Astrocyte of the hippocampus (primary cell): ENCODE measurements around the gene IL9.

Experiments
- DNase-seq: peaks from one replicate; pipeline ENCODE4 v3.0.0; 2011; ENCODE audit warnings: low read depth, low spot score

Gene IL9

DNA sequence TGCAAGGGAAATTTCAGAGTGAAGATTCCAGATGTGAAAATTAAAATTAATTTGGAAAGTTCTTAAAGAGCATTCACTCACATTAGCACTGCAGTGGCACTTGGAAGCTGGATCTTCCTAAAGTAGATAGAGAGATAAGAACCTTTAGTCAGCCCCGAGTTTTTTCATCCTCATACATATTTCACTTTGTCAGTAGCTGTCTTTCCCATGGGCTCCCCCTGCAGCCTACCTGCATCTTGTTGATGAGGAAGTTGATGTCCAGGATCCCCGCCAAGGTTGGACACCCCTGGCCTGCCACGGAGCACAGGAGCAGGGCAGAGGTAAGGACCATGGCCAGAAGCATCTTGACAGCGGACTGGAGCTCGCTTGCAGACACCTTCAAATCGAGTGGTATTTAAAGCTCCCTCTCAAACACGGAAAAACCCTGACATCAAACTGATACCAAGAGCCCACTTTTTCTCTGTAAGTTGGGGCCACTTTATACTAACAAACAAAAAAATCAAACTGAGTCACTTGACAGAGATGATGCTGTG lies at the start of gene IL9:
Gene IL9 (minus strand): TSS at position 368 of the 533 bp plus-strand sequence. CDS start 25 bp downstream, at position 343.
- DNase-seq, result no peak

DNA sequence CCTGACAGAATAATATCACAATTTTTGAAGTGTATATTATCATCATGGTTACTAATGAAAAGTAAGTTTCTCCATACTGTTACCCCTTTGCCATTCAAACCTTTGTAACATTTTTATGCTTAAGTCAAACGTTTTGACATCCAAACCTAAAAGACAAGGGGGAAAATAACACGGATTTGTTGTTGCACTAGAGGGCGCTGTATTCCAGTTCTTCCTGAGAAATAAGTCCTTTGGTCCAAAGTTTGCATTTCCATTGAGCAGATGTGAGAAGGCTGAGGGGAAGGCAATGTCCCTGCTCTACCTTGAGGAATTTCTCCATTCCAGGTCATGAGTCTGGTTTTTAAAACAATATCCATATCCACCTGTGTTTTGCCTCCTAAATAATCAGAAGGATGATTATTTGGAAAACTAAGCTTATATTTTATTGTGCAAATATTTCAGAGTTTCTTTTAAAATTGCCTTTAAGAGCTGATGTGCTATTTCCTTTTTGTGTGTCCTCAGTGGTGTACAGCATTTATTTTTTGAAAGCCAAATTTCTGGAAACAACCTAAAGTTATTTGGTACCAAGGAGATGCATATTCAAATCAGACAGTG lies 49.4 kb upstream of the IL9 start:
- DNase-seq, result peak; percentile 87

DNA sequence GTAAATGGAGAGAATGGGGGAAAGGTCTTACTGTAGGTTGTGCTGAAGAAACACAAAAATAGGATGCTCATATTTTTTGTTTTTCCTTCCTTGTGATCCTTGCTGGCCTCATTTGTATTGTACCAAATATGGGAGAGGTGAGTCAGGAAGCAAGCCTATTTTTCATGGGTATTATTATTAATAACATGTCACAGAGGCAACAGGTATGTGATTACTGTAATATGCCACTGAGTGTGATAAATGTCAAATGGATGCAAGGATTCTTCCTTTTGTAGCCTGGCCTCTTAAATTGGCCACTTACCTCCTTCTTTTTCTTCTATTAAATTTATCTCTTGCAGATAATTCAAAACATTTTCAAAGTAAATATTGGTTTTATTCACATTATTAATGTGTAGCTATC lies 48.9 kb upstream of the IL9 start:
- no peak for DNase-seq

DNA sequence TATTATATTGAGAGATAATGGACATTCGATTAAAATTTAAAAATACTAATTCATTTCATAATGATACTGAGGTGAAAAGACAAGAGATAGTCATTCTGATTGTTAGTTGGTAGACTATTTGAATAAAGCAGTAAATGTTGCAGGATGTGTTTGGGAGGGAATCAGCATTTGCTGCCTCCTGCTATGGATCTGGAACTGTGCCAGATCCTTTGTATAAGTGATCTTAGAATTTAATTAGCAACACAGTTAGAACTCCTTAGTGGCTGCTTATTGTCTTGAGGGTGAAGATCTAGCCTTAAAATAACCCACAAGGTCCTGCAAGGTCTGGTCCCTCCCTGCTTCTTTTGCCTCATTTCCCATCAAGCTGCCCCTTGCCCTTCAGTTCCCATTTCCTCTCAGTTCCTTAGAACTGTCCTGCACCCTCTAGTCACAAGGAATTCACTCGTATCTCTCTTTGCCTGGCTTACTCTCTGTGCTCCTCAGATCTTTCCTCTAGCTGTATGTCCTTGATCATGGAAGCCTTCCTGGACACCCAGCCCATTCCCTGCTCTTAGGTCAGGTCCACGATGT lies 46.6 kb upstream of the IL9 start:
- no peak for DNase-seq

DNA sequence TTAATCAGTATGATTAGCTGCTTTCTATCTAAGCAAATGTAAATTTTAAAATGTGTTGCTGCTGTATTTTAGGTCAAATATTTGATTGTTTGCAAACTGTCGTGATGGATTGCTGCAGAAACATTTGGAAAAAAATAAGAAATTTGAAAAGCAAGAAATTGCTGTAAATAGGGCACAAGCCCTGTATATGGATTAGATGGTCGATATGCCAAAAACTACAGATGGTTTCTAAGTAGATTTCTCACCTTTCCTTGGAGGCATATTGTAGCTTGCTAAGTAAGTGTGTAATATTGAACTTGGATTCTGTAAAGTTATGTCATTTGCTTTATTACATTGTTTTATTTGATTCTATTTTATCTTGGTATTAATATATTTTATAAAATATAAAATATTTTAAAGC lies 46.1 kb upstream of the IL9 start:
- no peak for DNase-seq

DNA sequence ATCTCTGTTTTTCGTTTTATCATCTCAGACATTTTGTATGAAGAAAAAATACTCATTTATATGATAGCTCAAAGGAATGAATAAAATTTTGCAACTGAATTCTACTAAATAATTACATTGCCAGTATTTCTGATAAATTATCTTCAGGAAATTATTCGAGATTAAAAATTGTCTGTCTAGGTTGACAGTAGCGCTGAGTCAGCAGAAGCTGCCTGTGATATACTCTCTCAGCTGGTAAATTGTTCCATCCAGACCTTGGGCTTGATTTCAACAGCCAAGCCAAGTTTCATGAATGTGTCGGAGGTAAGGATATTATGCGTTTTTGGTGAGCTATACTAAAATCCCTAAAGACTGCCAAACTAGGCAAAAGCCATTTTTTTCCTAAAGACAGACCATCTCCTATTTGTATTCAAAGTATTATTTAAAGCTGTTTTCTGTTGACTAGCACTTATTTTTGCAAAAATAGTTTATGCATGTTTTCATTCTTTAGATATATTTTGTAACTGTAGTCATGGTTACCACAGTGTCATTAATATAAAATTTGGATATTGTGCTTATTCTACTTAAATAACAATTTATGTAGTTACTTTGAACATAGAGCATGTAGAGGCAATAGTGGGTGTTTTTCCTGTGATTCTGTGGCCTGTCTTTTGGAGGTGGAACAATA lies 41.7 kb upstream of the IL9 start:
- no peak for DNase-seq

DNA sequence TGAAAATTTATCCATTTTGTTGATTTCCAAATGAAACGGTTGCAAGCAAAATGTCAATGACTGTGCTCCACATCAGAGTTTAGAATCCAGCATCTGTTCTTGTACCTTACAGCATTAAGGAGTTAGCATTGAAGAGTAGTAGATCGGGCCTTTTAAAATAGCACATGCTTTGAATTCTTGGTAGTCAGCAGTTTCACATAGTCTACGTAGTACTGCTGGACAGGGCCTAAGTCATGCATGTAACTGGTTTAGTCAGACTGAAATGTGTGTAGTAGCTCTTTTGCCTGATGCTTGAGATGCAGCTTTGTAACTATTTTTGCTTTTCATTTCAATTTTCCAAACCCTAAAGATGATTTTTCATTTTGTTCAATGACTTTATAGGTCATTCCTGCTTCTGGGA lies 39.3 kb upstream of the IL9 start:
- DNase-seq, result peak; percentile 57

DNA sequence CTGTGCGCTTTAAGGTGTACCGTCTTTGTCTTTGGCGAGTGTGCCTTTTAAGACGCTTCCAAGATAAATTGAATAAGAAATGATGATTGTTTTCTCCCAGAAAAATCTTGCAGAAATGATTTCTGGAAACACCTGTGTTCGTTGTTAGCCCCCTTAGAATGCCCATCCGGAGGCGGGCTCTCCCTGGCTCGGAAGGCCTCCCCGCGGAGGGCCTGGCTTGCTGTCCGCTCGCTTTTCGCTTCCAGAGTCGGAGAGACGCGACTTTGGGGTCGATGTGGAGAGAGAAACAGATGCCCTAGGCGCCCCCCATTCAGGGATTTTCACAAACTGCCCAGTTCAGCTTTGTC lies 35.3 kb upstream of the IL9 start:
- no peak for DNase-seq

DNA sequence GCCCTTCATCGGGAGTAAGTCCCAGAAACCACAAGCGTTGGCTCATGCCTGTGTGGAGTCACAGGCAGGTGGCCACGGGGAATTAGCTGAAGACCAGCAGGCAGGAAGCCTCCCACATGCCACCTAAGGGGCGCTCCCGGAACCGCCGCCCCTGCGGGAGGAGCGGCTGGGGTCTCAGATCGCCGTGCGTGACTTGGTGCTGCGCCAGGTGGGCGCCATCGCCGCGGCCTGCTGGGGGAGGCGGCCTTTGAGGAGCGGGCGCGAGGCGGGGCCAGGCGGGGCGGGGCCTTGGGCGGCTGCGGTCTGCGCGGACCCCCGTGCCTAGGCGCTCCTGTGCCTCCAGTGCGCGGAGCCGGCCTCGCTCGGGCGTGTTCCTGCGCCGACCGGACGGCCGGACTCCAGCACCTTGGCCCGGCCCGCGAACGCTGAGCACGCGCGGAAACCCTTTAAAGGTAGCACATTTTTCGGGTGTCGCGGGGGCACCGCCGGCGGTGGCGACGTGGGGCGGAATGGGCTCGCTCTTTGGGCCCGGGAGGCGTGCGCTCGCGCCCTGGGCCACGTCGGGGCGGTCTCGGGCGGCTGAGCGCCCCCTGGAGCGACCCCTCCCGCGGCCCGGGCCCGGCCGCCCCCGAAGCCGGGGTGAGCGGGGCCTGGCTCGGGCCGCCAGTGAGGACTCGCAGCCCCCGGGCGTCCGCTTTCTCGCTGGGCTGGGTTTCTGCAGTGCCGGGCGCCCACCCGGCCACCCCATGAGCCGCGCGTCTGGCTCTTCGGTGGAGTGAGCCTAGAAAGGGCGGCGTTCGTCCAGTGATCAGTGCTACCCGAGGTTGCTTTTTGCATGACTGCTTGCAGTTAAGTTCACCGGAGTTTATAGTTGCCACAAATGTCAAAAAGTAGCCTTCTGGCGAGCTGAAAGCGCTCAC lies 34.6 kb upstream of the IL9 start:
- DNase-seq, result peak; percentile 34

DNA sequence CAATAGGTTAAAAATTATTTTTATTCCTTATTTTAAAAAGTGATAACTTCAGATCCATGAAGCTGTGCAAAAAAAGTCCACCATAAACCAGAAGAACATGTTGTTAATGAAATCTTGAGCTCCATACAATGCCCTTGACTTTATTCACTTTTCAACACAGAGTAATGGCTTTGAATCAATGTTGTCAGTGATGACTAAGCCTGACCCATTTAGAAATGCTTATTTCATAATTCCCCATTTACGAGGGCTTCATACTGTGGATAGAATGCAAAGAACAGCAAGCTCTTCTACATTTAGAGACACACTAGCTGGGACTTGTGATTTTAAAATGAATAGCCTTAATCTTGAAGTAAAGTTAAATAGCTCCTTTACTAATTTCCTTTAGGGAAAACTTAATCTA lies 25.7 kb upstream of the IL9 start:
- DNase-seq, result no peak

DNA sequence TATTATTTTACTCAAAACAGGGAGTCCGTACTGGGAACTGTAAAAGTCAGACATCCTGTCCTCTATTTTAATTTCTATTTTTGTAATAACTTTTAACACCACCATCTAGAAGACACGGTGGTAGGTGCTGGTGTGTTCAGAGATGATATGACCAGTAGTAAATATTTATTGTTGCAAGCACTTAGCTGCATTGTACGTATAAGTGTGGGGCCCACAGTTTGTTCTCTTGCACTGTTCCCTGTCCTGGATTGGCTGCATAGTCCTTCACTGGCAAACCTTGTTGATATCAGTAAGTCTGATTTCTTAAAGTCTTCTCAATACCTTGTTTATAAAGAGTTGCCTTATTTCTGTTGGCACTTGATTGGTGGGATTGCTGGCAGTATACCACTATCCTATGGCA lies 24.6 kb upstream of the IL9 start:
- no peak for DNase-seq

DNA sequence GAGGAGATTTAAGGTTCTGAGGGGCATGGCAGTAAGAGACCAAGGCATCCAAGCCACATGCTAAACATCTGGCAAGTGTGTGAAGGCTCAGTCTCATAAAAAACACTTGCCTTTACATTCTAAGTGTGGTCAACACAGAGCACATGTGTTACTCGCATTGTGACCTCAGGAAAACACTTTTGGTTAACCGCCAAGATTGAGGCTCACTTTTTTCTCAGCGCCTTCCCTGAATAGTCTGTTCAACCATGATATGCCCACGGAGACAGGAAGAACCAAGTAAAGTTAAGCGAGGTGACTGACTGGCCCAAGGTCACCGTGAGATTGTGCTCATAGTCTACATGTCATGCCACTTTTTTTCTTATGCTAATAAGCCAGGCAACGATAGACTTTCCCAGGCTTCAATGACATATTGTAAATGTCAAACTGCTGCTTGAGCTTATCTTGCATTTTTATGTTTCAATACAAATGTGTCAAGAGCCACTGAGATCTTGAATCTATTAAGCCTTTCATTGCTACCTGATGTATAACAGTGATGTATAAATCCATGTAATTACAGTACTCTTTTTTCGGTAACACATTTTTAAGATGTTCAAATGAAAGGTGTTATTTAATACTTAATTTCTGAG lies 21.1 kb upstream of the IL9 start:
- DNase-seq, result no peak

DNA sequence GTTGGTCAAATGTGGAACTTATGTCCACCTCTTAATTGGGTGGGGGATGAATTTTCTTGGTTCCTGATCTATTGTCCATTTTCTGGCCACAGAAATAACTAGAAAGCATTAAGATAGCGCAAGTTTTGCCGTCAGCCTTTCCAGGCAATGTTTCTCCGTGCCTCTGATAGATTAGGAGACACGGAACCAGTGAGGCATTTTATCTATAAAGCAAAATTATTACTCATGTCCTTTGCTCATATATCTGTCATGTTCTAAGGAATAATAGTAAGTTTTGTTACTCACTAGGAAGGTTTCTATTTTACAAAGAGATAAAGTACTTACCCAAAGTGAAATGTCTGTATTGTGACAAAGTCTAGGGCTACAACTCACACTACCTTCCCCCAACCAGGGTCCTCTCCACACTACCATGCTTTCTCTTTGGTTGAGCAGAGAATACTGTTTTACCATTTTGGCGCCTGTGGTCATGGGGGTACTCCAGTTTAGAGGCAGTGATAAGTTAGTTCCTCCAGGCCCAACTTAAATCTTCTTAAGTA lies 19.9 kb upstream of the IL9 start:
- no peak for DNase-seq

DNA sequence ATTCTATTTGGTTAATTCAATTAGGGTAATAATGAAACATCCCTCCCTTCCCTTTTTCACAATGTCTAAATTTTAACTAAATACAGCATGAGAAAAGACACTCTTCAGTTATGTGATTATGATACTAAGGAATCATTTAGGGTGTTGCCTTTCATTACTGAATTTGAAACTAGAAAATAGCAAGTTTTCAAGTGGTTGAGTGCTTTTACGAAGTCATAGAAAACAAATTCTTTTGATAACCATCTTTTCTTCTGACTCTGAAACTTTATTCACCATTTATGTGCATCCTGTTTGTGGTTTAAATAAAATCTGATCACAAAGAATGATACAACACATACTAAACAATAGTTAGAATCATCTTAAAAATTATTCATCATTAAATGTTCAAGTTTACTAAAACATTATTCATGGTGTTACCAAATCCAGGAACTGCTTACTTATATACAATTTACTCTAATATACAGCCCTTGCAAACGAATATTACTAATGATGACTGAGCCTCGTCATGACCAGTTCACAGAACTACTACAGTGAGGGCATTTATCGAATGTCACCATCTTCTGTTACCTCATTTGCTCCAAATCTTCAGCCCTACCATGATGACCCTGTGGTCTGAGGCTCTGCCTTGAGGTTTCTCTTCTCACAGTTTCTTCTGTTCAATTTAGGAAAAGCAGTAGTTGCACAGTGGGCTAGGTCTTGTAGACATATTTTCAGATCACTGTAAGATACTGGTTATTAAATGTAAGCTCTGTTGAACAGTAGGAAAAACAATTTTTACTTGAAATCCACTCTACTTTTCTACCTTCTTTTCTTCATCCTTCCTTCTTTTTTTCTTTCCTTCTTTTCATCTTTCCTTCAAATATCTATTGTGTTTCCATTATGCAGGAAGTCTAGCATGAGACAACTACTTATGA lies 18.3 kb upstream of the IL9 start:
- no peak for DNase-seq

DNA sequence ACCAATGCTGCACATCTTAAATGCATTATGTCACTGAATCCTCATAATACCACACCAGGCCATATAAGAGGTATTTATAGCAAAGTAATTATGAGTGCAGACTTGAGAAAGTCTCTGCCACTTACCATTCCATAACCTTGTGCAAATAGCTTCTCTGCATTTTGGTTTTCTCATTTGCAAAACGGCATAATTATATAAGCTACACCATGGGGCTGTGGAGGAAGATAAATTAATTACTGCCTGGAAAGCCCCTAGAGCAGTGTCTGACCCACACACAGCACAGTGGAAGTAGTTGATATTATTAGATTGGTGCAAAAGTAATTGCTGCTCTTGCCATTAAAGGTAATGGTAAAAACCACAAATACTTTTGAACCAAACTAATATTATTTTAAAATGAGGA lies 9.5 kb upstream of the IL9 start:
- DNase-seq, result no peak

DNA sequence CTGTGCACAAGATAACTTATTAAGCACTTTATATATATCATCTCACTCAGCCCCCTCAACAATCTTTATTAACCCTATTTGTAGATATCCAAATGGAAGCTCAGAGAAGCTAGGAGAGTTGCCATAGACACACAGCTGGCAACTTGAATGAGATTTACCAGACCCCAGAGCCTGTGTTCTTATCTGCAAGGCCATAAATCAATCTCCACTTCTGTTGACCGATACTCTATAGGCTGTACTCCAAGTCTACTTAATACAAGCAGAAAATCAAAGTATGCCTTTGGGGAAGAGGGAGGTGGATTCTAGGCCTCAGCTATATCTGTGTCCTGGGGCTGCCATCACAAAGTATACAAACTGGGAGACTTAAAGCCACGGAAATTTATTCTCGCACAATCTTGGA lies 6.0 kb upstream of the IL9 start:
- DNase-seq, result no peak

DNA sequence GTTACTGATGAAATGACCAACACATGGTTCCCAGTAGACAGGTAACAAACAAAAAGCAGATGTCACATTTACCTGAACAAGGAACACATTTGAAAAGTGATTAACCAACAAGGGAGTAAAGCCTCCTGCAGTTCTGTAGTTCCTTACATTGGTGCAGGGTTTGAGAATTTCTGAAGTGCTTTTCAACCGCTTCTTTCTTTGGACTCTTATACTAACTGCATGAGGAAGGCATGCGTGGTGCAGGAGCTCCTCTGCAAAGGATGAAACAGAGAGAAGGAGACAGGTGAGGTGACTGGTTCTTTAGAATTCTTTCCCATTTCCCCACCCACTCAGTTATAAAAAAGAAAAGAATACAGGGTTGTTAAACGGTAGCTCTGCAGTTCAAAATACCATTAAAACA lies 4.6 kb upstream of the IL9 start:
- no peak for DNase-seq

DNA sequence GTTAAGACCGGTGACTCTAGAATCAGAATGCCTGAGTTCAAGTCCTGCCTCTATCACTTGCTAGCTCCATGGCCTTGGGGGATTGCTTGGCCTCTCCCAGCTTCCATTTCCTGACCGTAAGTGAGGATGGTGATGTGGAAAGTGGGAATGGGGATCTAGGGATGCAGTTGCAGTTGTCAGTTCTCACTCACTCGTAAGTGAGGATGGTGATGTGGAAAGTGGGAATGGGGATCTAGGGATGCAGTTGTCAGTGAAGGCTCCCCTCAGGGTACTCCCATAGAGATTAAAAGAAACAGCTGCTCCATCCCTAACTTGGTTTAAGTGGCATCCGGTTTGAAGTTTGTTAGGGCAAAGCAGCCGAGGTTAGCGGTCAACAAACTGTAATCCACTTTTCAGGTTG lies 3.0 kb upstream of the IL9 start:
- no peak for DNase-seq

DNA sequence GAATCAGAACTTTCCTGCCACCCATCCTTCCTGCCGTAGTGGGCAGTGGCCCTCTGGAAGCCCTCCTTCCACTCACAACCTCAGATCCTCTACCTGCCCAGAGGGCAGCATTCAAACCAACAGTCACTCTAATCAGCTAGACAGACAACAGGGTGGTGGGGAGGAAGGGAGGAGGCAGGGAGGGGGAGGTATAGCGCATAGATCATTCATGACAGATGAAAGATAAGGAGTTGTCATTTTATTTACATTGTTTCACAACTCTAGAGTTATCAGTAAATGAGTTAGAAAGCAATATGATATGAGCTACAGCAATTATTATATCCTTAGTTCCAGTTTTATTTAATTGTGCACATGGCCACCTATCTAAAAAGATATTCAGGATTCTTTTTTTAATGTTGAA lies 852 bp downstream of the IL9 start:
- no peak for DNase-seq

DNA sequence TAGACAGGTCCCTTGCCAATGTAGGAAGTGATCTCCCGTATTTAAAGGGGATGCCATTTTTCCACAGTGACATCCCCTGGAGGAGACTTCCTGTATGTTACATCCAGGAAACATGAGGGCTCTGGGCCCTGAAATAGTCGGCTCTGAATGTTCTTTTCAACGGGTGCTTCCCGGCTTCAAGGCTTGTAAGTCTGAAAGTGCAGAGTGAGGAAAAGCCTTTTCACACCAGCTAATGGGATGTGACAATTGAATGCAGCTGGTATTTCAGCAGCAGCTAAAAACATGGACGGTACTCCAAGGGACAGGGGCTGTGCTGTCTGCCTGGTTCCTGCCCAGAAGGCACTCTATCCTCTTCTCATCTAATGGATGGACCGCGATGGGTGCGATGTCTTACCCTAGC lies 1.4 kb downstream of the IL9 start:
- no peak for DNase-seq

DNA sequence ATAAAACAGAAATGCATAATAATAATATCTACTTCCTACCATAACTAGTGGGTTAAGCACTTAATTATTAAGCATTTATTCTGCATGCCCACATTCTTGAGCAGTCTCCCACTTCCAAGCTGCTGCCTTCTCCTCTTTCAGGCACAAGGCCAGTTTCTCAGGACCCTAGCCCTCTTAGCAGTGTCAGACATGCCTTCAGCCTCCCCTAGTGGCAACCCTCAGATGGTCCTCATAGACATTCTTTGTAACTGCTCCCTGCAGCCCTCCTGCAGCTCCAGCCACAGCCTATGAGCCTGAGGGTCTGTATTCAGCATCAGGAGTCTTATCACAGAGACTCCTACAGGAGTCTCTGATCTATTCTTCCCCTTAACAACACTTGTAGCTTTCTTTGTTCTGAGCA lies 3.9 kb downstream of the IL9 start:
- no peak for DNase-seq
